ENCODE results near the gene FASTKD2.

FASTKD2 gene

DNA sequence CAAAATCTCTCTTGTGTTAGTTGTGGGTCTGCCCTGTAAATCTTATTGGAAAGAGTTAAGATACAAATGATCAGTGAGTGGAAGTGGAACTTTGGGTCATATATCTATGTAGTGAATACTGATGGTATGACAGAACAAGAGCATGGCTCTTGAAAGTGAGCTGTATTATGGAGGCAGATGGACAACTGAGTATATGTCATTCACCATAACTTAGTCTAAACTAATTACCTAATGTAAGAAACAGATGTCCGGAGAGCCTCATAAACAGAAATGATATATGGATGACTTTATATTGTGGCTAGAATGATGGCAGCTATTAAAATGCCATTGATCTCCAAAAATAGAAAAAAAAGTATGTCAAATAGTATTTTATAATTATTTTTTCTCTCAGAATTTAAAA, 72.4 kb downstream of the FASTKD2 start:
- DNase-seq (ENCODE audit: low spot score) = no peak

DNA sequence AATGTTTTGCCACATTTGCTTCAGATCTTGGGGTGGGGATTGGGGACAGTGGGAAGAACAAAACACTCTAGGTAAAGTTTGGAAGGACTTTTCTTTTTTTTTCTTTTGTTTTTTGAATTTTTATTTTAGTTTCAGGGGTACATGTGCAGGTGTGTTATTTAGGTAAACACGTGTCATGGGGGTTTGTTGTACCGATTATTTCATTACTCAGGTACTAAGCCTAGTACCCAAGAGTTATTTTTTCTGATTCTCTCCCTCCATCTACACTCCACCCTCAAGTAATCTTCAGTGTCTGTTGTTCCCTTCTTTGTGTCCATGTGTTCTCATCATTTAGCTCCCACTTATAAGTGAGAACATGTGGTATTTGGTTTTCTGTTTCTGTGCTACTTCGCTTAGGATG, 73.3 kb downstream of the FASTKD2 start:
- DNase-seq (ENCODE audit: low spot score) = no peak

DNA sequence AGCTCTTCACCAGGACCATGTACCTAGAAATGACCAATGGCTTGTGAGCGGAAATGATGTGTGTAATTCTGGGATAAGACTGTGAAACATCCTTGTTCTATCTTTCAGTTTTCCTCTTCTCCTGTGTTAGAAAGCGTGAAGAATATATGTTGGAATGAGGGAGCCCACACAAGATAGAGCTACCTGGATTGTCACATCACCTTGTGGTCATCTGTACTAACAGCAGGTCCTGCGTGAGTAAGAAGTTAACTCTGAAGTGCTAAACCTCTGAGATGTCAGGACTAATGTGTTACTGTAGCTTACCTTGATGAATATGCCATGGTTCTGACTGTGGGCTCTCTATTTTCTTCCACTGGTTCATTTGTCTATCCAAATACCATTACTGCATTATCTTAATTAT, 75.6 kb downstream of the FASTKD2 start:
- no peak for DNase-seq (ENCODE audit: low spot score)
